Thyroid gland (tissue), 4 donors: ENCODE measurements around the gene ALG8.

Experiments used
- POLR2A ChIP-seq, 2 donors: fragments of 450-650 bp; IDR thresholded peaks; one replicate each; pipeline ENCODE4 v1.6.1; 2017; ENCODE audit warnings: antibody characterized with exemption in 2 of 2, mild to moderate bottlenecking in 2 of 2, moderate library complexity in 1 of 2
- TF ChIP-seq, protein P1 (sequence below), 6 experiments: fragments of 200-600 bp in 3 of 6; fragments of 450-650 bp in 3 of 6; sonication (generic) in 3 of 6; IDR thresholded peaks; one replicate each; pipeline ENCODE4 v1.5.1; 2016 to 2019; ENCODE audit warnings: antibody characterized with exemption in 6 of 6, mild to moderate bottlenecking in 2 of 6, inconsistent platforms in 1 of 6, moderate library complexity in 1 of 6

DNA sequence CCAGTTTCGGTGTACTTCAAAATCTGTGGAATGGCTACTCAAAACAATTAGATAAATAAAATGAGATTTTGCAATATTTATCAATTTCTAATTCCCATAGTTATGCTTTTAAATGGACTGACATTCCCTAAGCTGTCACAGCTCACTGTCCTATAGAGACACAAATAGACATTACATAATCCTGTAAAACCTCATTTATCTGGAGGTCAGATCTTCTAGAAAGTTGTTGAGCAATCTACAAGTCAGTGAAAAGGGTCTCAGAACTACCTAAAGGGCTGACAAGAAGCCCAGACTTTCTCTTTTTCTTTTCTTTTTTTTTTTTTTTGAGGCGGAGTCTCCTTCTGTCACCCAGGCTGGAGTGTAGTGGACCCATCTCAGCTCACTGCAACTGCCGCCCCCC, 12.0 kb downstream of the ALG8 start:
- TF ChIP-seq, protein P1, sequence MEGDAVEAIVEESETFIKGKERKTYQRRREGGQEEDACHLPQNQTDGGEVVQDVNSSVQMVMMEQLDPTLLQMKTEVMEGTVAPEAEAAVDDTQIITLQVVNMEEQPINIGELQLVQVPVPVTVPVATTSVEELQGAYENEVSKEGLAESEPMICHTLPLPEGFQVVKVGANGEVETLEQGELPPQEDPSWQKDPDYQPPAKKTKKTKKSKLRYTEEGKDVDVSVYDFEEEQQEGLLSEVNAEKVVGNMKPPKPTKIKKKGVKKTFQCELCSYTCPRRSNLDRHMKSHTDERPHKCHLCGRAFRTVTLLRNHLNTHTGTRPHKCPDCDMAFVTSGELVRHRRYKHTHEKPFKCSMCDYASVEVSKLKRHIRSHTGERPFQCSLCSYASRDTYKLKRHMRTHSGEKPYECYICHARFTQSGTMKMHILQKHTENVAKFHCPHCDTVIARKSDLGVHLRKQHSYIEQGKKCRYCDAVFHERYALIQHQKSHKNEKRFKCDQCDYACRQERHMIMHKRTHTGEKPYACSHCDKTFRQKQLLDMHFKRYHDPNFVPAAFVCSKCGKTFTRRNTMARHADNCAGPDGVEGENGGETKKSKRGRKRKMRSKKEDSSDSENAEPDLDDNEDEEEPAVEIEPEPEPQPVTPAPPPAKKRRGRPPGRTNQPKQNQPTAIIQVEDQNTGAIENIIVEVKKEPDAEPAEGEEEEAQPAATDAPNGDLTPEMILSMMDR (IDR thresholded peaks at IDR 0.05): no peak
- no peak for TF ChIP-seq POLR2A (IDR thresholded peaks at IDR 0.05)
